GM06990 (cell line): ENCODE data around the gene GALNT9.

Source experiments
- DNase-seq: peaks from one replicate; pipeline ENCODE4 v3.0.0-alpha.2; 2011; ENCODE audit not compliant: insufficient read length; ENCODE audit errors: extremely low read depth
- H3K27me3 ChIP-seq: replicated peaks from 2 replicates; pipeline ENCODE4 v1.6.0; 2011; ENCODE audit warnings: low read length; ENCODE audit not compliant: control insufficient read depth, insufficient read depth
- H3K36me3 ChIP-seq: 2 replicates; pipeline ENCODE4 v1.5.1; 2011; ENCODE audit warnings: low read length; ENCODE audit not compliant: control insufficient read depth, insufficient read depth
- H3K4me3 ChIP-seq: replicated peaks from 2 replicates; pipeline ENCODE4 v1.5.1; 2011; ENCODE audit warnings: low read depth, mild to moderate bottlenecking, control low read depth, low read length
- TF ChIP-seq, protein P1 (sequence below): IDR thresholded peaks from 2 replicates; pipeline ENCODE4 v1.5.1; 2011; ENCODE audit warnings: low read length, control low read depth, mild to moderate bottlenecking, inconsistent platforms; ENCODE audit not compliant: insufficient read depth, poor library complexity, severe bottlenecking

Gene GALNT9

DNA sequence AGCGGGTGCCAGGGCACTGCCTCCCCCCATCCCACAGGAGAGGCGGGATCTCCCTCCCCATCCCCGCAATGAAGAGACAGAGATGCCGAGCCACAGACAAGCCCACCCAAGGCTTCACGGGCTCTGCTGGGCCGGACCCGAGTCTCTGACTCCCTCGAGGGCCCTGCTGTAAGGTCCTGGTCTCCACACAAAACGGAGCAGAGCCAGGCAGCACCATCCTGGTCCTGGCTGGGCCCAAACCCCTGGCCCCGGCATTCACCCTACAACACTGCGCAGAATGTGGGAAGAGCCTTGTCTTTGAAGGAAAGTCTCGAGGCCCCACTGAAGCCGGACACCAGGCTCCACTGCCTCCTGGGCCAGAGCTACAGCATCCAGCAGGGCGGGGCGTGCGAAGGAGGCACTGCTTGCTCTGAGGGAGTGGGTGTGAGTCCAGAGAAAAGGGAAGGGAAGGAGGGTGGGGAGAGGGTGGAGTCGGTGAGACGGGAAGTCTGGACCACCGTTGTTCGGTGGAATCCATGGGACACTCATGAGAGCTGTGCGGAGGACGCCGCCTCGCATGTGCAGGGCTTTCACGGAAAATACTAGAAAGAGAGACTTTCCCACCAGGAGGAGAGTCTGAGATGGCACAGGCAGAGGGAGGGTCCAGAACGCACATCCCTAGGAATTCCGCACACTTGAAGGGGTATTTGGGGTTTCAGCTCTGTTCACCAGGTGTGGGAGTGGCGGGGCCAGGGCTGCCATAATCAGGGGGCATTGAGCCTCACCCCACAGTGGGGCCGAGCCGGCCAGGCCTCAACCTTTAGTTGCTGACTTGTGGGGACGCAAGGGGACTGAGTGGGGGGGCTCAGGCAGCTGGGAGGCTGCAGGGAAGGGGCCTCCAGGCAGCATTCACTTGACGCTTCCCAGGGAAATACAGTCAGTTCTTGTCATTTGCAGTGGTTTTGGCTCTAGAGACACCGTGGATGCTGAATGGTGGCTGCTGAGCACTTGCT is 36.8 kb downstream of the GALNT9 start:
- Histone ChIP-seq H3K4me3 (no peak overlapping the region), H3K27me3 (no peaks in the 10 kb centered on the region), H3K36me3 (no peaks in the 10 kb centered on the region; the same call in 1 of the 2 replicates)
- no peak for DNase-seq
- TF ChIP-seq, protein P1, sequence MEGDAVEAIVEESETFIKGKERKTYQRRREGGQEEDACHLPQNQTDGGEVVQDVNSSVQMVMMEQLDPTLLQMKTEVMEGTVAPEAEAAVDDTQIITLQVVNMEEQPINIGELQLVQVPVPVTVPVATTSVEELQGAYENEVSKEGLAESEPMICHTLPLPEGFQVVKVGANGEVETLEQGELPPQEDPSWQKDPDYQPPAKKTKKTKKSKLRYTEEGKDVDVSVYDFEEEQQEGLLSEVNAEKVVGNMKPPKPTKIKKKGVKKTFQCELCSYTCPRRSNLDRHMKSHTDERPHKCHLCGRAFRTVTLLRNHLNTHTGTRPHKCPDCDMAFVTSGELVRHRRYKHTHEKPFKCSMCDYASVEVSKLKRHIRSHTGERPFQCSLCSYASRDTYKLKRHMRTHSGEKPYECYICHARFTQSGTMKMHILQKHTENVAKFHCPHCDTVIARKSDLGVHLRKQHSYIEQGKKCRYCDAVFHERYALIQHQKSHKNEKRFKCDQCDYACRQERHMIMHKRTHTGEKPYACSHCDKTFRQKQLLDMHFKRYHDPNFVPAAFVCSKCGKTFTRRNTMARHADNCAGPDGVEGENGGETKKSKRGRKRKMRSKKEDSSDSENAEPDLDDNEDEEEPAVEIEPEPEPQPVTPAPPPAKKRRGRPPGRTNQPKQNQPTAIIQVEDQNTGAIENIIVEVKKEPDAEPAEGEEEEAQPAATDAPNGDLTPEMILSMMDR, result no peak

DNA sequence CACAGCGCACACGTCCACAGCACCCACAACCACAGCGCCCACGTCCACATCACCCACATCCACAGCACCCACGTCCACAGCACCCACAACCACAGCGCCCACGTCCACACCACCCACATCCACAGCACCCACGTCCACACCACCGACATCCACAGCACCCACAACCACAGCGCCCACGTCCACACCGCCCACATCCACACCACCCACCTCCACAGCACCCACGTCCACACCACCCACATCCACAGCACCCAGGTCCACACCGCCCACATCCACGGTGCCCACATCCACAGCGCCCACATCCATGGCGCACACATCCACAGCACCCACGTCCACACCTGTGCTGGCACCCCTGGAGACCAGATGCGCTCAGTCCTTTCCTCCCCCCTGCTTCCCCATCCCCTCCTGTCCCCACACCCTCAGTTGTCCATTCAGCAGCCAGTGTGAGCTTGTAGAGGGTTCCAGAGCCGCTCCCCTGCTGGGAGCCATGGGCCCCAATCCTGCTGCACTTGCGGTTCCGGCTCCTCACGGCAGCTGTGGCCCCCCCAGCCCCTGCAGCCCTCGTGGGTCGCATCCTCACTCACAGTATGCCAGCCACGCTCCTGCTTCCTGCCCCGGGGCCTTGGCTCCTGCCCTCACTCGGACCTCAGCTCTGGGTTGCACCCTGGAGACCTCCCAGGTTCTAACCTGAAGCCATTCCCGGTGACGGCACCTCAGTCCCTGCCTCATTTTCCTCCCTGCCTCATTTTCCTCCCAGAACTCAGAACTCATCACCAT is 37.8 kb downstream of the GALNT9 start:
- Histone ChIP-seq H3K4me3 (no peak overlapping the region), H3K27me3 (no peaks in the 10 kb centered on the region), H3K36me3 (no peaks in the 10 kb centered on the region; the same call in 1 of the 2 replicates)
- TF ChIP-seq, protein P1, result no peak
- no peak for DNase-seq

DNA sequence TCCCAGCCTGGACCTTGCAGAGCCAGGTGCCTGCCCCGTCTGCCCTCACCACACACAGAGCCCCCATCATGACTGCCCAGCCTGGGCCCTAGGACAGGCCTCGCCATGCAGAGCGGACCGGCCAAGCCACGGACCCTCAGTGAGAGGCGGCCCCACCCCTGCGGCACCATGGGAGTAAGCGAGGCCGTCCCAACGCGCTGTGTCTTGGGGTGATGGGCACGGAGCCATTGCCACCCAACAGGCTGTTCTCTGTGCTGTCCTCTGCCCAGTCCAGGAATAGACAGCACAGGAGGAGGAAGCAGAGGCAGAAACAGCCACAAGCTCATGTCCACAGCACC is 39.2 kb downstream of the GALNT9 start:
- DNase-seq, result no peak
- H3K27me3 ChIP-seq, result no peaks in the 10 kb centered on the region
- no peak overlapping the region for H3K4me3 ChIP-seq
- TF ChIP-seq, protein P1, result no peak
- H3K36me3 ChIP-seq, result no peaks in the 10 kb centered on the region; the same call in 1 of the 2 replicates

DNA sequence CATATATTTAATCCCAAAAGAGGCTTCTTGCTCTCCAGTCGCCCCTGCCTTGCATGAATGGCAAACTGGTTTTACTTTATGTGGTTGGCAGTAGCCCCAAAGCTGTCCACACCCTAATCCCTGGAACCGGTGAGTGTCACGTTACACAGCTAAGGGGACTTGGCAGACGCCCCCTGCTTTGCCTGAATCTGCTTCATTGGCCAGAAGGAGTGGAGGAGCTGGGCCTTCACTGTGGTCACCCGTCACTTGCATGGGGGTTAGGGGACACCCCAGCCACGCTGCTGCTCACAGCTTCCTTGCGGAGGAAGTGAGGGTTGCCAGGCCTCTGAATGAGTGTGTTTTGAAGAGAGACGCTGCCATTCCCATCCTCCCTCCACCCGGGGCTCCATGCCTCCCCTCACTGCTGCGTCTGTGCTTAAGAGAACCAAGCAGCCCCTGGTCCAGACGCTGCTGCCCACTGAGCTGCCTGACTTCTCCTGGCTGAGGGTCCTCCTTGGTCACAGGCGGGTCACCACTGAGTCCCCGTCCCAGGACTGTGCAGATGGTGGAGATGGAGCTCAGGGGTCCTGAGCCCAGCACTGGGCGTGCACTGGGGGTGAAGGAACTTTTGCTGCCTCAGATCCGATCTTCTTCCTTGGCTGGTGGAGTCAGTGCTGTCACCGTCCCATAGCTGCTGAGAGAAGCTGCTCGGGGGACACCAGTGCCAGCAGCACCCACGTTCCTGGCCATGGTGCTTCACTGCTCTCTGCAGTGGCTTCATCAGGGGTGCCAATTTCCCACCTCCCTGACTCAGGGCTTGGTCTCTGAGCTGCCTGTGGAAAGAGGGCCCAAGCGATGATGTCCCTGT is 39.8 kb downstream of the GALNT9 start:
- H3K27me3 ChIP-seq, result no peaks in the 10 kb centered on the region
- no peak for DNase-seq
- H3K36me3 ChIP-seq, result no peaks in the 10 kb centered on the region; the same call in 1 of the 2 replicates
- TF ChIP-seq, protein P1, result no peak
- no peak overlapping the region for H3K4me3 ChIP-seq

GRCh38 chr12:132288516-132289215 is 40.7 kb downstream of the GALNT9 start:
- no peaks in the 10 kb centered on the region; the same call in 1 of the 2 replicates for H3K36me3 ChIP-seq
- DNase-seq, result no peak
- H3K4me3 ChIP-seq, result no peak overlapping the region
- TF ChIP-seq, protein P1, result no peak
- no peaks in the 10 kb centered on the region for H3K27me3 ChIP-seq
